Endodermal cell (in vitro differentiated cells): Measurements from ENCODE around the gene HADHA. TPM values are rescaled to one million over a fixed set of nuclear protein-coding genes. Genes with fewer than 3 reads are reported as not detected.

Experiments used
- DNase-seq: peaks from one replicate; pipeline ENCODE4 v3.0.0-alpha.2; 2017
- H3K27ac ChIP-seq: 2 replicates; pipeline ENCODE4 v1.5.1; 2013; ENCODE audit warnings: mild to moderate bottlenecking, low read depth, low read length, moderate library complexity
- H3K27me3 ChIP-seq: 2 replicates; pipeline ENCODE4 v1.6.1; 2013; ENCODE audit warnings: mild to moderate bottlenecking, low read length, moderate library complexity; ENCODE audit not compliant: insufficient read depth, control insufficient read depth, poor library complexity, severe bottlenecking
- H3K36me3 ChIP-seq: 2 replicates; pipeline ENCODE4 v1.7.0; 2013; ENCODE audit warnings: mild to moderate bottlenecking, low read length, moderate library complexity; ENCODE audit not compliant: control insufficient read depth, insufficient read depth
- H3K4me1 ChIP-seq: one replicate; pipeline ENCODE4 v1.7.0; 2013; ENCODE audit warnings: low read length; ENCODE audit not compliant: control insufficient read depth, insufficient read depth
- H3K4me3 ChIP-seq: 2 replicates; pipeline ENCODE4 v1.5.1; 2013; ENCODE audit warnings: mild to moderate bottlenecking, low read length, moderate library complexity
- H3K9ac ChIP-seq: 2 replicates; pipeline ENCODE4 v1.6.1; 2013; ENCODE audit warnings: mild to moderate bottlenecking, low read length, moderate library complexity; ENCODE audit not compliant: poor library complexity, severe bottlenecking; ENCODE audit errors: extremely low read depth
- H3K9me3 ChIP-seq: 2 replicates; pipeline ENCODE4 v1.6.1; 2013; ENCODE audit warnings: mild to moderate bottlenecking, low read length, moderate library complexity; ENCODE audit not compliant: control insufficient read depth
- H3K27ac Mint-ChIP-seq: 2 replicates; pipeline ENCODE4 v1.8.0; 2020; ENCODE audit warnings: mixed read lengths
- H3K27me3 Mint-ChIP-seq: 2 replicates; pipeline ENCODE4 v1.8.0; 2021; ENCODE audit warnings: mild to moderate bottlenecking, mixed read lengths; ENCODE audit not compliant: insufficient read depth
- H3K36me3 Mint-ChIP-seq: 2 replicates; pipeline ENCODE4 v1.8.0; 2020; ENCODE audit warnings: low read depth, mixed read lengths
- H3K4me1 Mint-ChIP-seq: 2 replicates; pipeline ENCODE4 v1.8.0; 2020; ENCODE audit warnings: mixed read lengths
- H3K4me3 Mint-ChIP-seq: 2 replicates; pipeline ENCODE4 v1.8.0; 2020; ENCODE audit warnings: mild to moderate bottlenecking, moderate library complexity, mixed read lengths
- H3K9me3 Mint-ChIP-seq: 2 replicates; pipeline ENCODE4 v1.8.0; 2020; ENCODE audit warnings: mild to moderate bottlenecking, mixed read lengths
- CTCF ChIP-seq: fragments of 200-600 bp; sonication (generic); conservative IDR thresholded peaks from 2 replicates; pipeline ENCODE4 v1.5.0; 2021; ENCODE audit warnings: antibody characterized with exemption, mild to moderate bottlenecking
- WGBS, 2 experiments: methylation state at CpG; one replicate each; pipeline versions ENCODE4 v1.1.5 to v1.1.7; 2013; ENCODE audit warnings: missing lambda C conversion rate in 2 of 2, mixed read lengths in 1 of 2; ENCODE audit not compliant: insufficient coverage in 1 of 2, insufficient read length in 1 of 2; 5-methylcytosine and 5-hydroxymethylcytosine counted together
- total RNA-seq, 2 donors: library from RNA; stranded (reverse); fragmentation: NEBNext Ultra II Directional in 1 of 2; extraction: Animal tissue kit (Norgen Biotek cat#: 25700) in 1 of 2; gene quantifications; 2 replicates in 1 of 2; 3 replicates in 1 of 2; pipeline ENCODE4 v1.2.1, GENCODE V29; 2021

HADHA gene
- total RNA-seq, 2 donors from 2014 or later, result 83.8 to 86.7 TPM

- H3K4me1 ChIP-seq, result no peaks in the 10 kb centered on the region
- WGBS, 2 experiments, result 79 to 88% methylated on average over 6 of the region's 6 CpGs
- Mint-ChIP-seq H3K4me1 (peaks cover 7% of the 10 kb centered on the region), H3K27ac (no peak overlapping the region), H3K9me3 (peaks cover 9% of the 10 kb centered on the region), H3K4me3 (no peak overlapping the region), H3K27me3 (no peaks in the 10 kb centered on the region), H3K36me3 (peaks cover 49% of the 10 kb centered on the region)
- no peak overlapping the region for H3K4me3 ChIP-seq
- H3K36me3 ChIP-seq, result peaks cover 57% of the 10 kb centered on the region
- no peak overlapping the region for H3K27ac ChIP-seq
- TF ChIP-seq CTCF, result no peak
- no peak for DNase-seq
- H3K9ac ChIP-seq, result no peak overlapping the region
- H3K27me3 ChIP-seq, result no peaks in the 10 kb centered on the region
- H3K9me3 ChIP-seq, result peaks cover 8% of the 10 kb centered on the region
Measured at GRCh38 chr2:26217720-26218119, 26.7 kb downstream of the HADHA start.

- no peak overlapping the region for H3K4me3 ChIP-seq
- no peak overlapping the region for H3K9ac ChIP-seq
- no peak overlapping the region for H3K4me3 Mint-ChIP-seq
- H3K27ac Mint-ChIP-seq, result no peak overlapping the region
- TF ChIP-seq CTCF, result no peak
- DNase-seq, result no peak
- H3K4me1 ChIP-seq, result no peaks in the 10 kb centered on the region
- H3K36me3 Mint-ChIP-seq, result peaks cover 59% of the 10 kb centered on the region
- H3K9me3 ChIP-seq, result peaks cover 8% of the 10 kb centered on the region
- WGBS, 2 experiments, result 79 to 93% methylated on average over 4 of the region's 4 CpGs
- H3K9me3 Mint-ChIP-seq, result peaks cover 9% of the 10 kb centered on the region
- H3K27me3 ChIP-seq, result no peaks in the 10 kb centered on the region
- H3K4me1 Mint-ChIP-seq, result peaks cover 7% of the 10 kb centered on the region
- no peak overlapping the region for H3K27ac ChIP-seq
- no peaks in the 10 kb centered on the region for H3K27me3 Mint-ChIP-seq
- peaks cover 60% of the 10 kb centered on the region for H3K36me3 ChIP-seq
Measured at GRCh38 chr2:26216587-26216986, 27.8 kb downstream of the HADHA start.

- DNase-seq, result no peak
- Histone ChIP-seq H3K27me3 (no peaks in the 10 kb centered on the region), H3K4me3 (no peak overlapping the region), H3K9ac (no peak overlapping the region), H3K4me1 (no peaks in the 10 kb centered on the region), H3K36me3 (peaks cover 66% of the 10 kb centered on the region), H3K27ac (no peak overlapping the region), H3K9me3 (peaks cover 8% of the 10 kb centered on the region)
- Mint-ChIP-seq H3K27ac (no peak overlapping the region), H3K36me3 (peaks cover 62% of the 10 kb centered on the region), H3K4me3 (no peak overlapping the region), H3K27me3 (no peaks in the 10 kb centered on the region), H3K4me1 (peaks cover 7% of the 10 kb centered on the region), H3K9me3 (peaks cover 9% of the 10 kb centered on the region)
- 93 to 100% methylated on average over 1 of the region's 1 CpG for WGBS, 2 experiments
- no peak for TF ChIP-seq CTCF
Measured at GRCh38 chr2:26215833-26216232, 28.6 kb downstream of the HADHA start.
